ENCODE results near the gene NCOA4.
"Not testable (repeated sequence)": the region's sequence is repeated elsewhere in the genome, so short reads cannot be mapped to it uniquely, and the experiment has no call there.

DNA sequence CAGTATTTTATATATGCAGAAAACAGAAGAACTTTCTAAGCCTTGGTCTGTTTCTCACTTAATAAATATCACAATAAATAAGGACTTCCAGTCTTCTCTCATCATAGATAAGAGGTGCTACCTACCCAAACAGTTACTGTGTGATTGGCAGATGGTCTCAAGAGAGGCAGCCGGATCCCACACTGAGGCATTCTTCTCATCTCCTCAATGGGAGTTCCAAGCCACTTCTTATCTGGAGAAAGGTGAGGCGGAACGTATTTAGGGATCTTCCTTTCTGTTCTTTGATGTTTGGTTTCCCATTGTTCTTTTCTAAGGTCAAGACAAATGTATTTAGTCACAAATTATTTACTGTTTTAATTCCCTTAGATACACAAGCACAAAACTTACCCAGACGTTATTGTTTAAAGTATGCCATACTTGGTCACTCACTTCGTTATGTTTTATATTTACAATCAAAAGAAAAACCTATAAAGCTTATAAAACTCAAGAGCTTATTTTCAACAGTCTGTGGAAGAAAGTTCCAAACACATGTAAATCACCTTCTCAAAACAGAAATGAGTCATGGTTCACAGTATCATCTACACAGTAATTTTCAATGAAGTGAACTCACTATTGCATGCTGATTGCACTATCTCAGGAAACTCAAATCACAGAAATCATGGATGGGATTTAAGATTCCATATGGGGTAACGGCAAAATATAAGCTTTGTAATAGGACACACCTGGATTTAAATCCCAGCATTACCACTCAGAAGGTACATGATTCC, 67.6 kb downstream of the NCOA4 start:
- TF ChIP-seq, protein P1, sequence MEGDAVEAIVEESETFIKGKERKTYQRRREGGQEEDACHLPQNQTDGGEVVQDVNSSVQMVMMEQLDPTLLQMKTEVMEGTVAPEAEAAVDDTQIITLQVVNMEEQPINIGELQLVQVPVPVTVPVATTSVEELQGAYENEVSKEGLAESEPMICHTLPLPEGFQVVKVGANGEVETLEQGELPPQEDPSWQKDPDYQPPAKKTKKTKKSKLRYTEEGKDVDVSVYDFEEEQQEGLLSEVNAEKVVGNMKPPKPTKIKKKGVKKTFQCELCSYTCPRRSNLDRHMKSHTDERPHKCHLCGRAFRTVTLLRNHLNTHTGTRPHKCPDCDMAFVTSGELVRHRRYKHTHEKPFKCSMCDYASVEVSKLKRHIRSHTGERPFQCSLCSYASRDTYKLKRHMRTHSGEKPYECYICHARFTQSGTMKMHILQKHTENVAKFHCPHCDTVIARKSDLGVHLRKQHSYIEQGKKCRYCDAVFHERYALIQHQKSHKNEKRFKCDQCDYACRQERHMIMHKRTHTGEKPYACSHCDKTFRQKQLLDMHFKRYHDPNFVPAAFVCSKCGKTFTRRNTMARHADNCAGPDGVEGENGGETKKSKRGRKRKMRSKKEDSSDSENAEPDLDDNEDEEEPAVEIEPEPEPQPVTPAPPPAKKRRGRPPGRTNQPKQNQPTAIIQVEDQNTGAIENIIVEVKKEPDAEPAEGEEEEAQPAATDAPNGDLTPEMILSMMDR (IDR thresholded peaks at IDR 0.05 in 2 of 3, conservative IDR thresholded peaks at IDR 0.05 in 1 of 3; ENCODE audit: borderline replicate concordance in 1 of 3, insufficient read depth in 1 of 3, low read depth in 2 of 3, low read length in 2 of 3), result not testable (repeated sequence)
- TF ChIP-seq POLR2A (IDR thresholded peaks at IDR 0.05; ENCODE audit: borderline replicate concordance, extremely low read depth, insufficient read depth, insufficient read length); CEBPB (IDR thresholded peaks at IDR 0.05; ENCODE audit: low read depth); EZH2 (IDR thresholded peaks at IDR 0.05); JUND (IDR thresholded peaks at IDR 0.05); YY1 (IDR thresholded peaks at IDR 0.05; ENCODE audit: extremely low read depth, insufficient replicate concordance, low read depth, low read length); EZH2phosphoT487 (IDR thresholded peaks at IDR 0.05; ENCODE audit: borderline replicate concordance): not testable (repeated sequence)

Data from HCT116 (cell line).